Hematopoietic multipotent progenitor cell treated with erythropoietin and hydrocortisone succinate and interleukin-3 and kit ligand, for 17 days (in vitro differentiated cells): ENCODE measurements around the gene MN1.

Source experiments
- DNase-seq: peaks from one replicate; pipeline ENCODE4 v3.0.0-alpha.2; 2015; ENCODE audit warnings: low spot score

MN1 gene

GRCh38 chr22:27782088-27782487, 19.5 kb downstream of the MN1 start:
- DNase-seq, result no peak

GRCh38 chr22:27780161-27780575, 21.4 kb downstream of the MN1 start:
- no peak for DNase-seq

- DNase-seq, result no peak
These were observed 21.9 kb downstream of the MN1 start for GRCh38 chr22:27779643-27780042.

GRCh38 chr22:27778294-27779090, 23.1 kb downstream of the MN1 start:
- DNase-seq, result no peak

GRCh38 chr22:27777128-27777527, 24.4 kb downstream of the MN1 start:
- no peak for DNase-seq

GRCh38 chr22:27776650-27776958, 25.0 kb downstream of the MN1 start:
- DNase-seq, result no peak

- no peak for DNase-seq
These were observed 25.6 kb downstream of the MN1 start for GRCh38 chr22:27775758-27776649.

GRCh38 chr22:27775087-27775698, 26.4 kb downstream of the MN1 start:
- DNase-seq, result no peak

GRCh38 chr22:27774200-27774599, 27.4 kb downstream of the MN1 start:
- no peak for DNase-seq

GRCh38 chr22:27772984-27773498, 28.5 kb downstream of the MN1 start:
- no peak for DNase-seq

GRCh38 chr22:27772081-27772983, 29.2 kb downstream of the MN1 start:
- DNase-seq, result no peak

GRCh38 chr22:27771637-27772036, 29.9 kb downstream of the MN1 start:
- no peak for DNase-seq

- no peak for DNase-seq
These were observed 32.5 kb downstream of the MN1 start for GRCh38 chr22:27769012-27769411.

- no peak for DNase-seq
These were observed 33.4 kb downstream of the MN1 start for GRCh38 chr22:27768027-27768653.

GRCh38 chr22:27766679-27767078, 34.9 kb downstream of the MN1 start:
- DNase-seq, result no peak

- no peak for DNase-seq
These were observed 35.8 kb downstream of the MN1 start for GRCh38 chr22:27765706-27766291.

- DNase-seq, result no peak
These were observed 36.8 kb downstream of the MN1 start for GRCh38 chr22:27764722-27765236.

GRCh38 chr22:27761665-27762064, 39.9 kb downstream of the MN1 start:
- DNase-seq, result no peak

- DNase-seq, result no peak
These were observed 40.6 kb downstream of the MN1 start for GRCh38 chr22:27761000-27761399.

GRCh38 chr22:27760474-27760873, 41.1 kb downstream of the MN1 start:
- no peak for DNase-seq
